Stimulated activated CD4-positive, alpha-beta T cell treated with anti-CD3 and anti-CD28 coated beads, Interleukin-12 subunit alpha, Interleukin-12 subunit beta, amount 100 ng/mL, for 48 hours (primary cell): ENCODE data around the gene TMCC3.
"Not testable (repeated sequence)": the region's sequence is repeated elsewhere in the genome, so short reads cannot be mapped to it uniquely, and the experiment has no call there.

Experiments
- DNase-seq, 3 donors: peaks; one replicate each; pipeline ENCODE4 v3.0.0-alpha.2; 2020; ENCODE audit warnings: low read depth in 2 of 3, low spot score in 1 of 3

The TMCC3 gene, protein sequence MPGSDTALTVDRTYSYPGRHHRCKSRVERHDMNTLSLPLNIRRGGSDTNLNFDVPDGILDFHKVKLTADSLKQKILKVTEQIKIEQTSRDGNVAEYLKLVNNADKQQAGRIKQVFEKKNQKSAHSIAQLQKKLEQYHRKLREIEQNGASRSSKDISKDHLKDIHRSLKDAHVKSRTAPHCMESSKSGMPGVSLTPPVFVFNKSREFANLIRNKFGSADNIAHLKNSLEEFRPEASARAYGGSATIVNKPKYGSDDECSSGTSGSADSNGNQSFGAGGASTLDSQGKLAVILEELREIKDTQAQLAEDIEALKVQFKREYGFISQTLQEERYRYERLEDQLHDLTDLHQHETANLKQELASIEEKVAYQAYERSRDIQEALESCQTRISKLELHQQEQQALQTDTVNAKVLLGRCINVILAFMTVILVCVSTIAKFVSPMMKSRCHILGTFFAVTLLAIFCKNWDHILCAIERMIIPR

DNA sequence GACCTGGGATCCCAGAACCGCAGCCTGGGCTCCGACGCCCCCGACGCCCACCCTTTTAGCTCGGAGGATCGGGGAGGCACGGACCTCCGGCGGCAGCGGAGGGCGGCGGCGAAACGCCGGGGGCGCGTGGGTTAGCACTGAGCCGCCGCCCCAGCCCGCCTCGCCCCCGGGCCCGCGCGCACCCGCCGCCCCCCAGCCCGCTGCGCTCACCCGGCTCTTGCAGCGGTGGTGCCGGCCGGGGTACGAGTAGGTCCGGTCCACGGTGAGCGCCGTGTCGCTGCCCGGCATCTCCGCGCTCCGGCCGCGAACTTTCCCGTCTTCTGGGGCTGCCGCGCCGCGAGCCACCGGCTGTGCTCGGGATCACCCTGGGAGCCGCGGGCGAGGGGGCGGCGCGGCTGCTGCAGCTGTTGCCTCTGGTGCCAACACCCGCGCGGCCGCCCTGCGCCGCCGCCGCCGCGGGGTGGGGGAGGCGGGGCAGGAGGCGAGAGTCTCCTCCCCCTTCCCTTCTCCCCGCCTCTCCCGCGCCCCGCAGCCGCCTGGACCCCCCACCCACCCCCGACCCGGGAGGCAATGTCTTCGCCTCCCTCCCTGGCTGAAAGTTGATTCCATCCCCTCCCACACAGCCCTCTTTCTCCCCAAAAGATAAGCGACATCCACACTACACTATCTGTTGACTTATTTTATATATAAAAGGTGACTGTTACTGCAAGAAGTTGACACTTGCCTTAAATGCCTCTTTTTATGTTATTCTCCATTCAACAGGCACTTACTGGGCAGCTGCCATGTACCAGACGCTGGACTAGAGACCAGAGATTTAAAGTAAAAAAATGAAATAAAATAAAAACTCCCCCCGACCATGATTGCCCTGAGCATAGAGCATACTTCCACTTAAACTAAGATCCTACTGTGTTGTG is at the start of gene TMCC3:
TMCC3 (minus strand) TSS at position 415 of the 914 bp plus-strand sequence; CDS start at position 288, 127 bp downstream.
- DNase-seq = no peak

DNA sequence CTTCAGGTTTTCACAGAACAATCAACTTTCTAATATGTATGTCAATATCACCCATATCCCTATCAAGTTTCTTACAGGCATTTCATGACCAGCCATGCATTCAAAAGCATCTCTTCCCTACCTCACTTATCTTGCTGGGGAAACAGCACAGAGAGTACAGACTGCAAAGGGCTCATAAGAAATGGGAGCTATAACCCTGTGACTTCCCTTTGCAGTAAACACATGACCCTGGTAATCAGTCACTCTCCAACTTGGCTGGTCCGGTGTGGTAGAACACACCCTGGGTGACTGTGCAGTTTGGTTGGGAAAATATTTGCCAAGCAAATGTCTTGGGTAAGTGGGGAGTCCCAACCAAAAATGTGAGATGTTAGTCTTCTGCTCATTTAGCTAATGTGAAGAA is 49.4 kb upstream of the TMCC3 start:
- DNase-seq = no peak

DNA sequence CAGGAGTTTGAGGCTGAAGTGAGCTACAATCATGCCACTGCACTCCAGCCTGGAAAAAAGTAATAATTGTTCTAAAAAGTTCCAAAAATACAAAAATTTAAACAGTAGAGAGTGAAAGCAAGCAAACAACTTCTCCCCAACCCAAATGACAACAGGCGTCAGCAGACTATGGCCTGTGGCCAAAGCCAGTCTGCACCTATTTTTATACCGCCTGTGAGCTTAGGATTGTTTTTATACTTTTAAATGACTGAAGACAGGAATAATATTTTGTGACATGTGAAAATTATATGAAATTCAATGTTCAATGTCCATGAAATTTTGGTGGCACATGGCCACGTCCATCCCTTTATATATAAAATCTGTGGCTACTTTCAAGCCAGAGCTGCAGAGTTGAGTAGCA is 48.2 kb upstream of the TMCC3 start:
- DNase-seq = no peak

DNA sequence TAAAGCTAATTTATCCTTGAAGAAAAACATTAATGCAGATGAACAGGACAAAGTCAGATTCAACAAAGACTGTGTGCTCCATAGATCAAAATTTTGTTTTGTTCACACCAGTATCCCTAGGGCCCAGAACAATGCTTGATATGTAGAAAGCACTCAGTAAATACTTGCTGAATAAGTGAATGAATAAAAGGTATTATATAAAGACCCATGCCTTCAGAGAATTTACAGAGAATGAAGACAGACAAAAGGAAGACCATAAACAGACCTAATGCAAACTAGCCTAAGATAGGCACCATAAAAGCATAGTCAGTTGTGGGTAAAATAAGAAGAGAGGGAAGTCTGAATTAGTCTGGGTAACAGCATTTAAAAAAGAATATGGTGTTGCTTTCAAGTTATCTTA is 47.3 kb upstream of the TMCC3 start:
- no peak for DNase-seq

DNA sequence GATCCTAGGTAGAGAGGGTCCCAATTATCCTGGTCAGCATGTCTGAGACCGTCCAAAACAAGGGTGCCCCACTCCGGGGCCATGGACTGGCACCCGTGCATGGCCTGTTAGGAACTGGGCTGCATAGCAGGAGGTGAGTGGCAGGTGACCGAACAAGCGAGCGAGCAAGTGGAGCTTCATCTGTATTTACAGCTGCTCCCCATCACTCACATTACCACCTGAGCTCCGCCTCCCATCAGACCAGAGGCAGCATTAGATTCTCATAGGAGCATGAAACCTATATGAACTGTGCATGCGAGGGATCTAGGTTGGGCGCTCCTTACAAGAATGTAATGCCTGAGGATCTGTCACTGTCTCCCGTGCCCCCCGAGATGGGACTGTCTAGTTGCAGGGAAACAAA is 44.4 kb upstream of the TMCC3 start:
- DNase-seq = no peak

DNA sequence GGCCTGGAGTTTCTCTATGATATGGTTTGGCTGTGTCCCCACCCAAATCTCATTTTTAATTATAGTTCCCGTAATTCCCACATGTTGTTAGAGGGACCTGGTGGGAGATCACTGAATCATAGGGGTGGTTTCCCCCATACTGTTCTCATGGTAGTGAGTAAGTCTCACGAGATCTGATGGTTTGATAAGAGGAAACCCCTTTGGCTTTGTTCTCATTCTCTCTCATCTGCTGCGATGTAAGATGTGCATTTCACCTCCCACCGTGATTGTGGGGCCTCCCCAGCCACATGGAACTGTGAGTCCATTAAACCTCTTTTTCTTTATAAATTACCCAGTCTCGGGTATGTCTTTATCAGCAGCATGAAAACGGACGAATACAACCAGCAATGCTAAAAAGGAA is 42.5 kb upstream of the TMCC3 start:
- not testable (repeated sequence) for DNase-seq

DNA sequence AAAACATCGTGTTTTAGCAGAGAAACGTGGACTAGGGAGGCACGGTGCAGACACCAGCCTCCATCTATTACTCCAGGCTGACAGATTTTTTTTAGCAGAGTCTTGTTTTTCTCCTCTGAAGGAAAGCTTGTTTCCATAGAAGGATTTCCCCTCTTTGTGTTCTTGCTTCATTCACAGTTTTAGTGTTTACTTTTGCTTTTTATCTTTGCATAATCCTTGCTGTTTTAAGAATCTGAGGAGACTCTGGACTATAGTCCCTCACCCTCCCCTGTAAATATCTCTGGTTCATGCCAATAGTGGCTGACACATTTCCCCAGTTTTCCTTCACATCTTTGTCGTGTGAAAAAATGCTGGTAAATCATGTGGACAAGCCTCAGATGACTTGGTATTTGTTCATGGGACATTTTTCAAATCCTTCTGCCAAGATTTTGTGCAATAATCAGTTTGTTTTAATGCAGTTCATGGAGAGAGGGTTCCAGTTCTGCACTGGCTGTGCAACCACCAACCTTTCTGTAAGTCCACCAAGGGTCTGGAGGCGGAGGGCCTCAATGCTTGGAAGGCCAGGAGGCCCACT is 39.9 kb upstream of the TMCC3 start:
- DNase-seq = no peak

DNA sequence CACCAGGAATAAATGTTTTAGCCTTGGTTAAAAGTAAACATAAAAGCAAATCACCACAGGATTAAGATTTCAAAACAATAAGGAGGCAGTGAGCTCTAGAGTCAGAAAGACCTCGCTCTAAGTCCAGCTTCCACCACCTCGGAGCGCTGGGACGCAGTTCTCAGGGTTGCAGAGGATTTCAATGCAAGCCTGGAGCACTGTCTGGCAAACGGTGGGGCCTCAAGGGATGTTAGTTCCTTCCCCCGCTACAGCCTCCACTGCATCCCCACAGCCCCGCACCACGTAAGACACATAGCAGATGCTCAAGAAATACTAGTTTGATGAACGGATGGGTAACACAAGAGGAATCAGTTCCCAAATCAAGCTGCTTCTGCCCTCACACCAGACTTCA is 39.3 kb upstream of the TMCC3 start:
- no peak for DNase-seq

DNA sequence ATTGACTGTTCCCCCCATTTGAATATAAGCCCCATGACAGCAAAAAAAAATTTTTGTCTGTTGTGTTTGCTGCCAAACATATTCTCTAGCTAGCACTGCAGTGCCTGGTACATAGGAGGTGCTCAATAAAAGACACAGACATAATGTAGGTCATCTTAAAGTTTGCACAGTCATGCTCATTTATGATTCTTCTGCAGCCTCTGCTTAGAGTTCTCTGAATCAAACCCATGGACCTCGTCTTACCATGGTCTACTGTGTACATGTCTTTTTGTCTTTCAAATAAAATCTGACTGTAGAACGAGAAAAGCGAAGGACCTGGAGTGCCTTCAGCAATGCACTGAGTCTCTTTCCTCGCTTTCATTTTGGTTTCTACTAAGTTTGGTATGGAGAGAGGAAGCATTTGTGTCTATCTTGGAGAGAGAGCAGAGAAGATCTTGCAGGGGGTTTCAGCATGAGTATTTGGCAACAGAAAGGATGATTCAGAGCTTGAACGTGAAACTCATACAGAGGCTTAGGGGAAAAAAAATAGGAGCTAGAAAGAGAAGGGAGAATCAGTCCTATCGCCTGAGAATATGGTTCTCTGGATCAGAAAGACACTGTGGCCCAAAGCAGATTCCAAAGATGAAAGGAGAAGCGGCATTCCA is 38.8 kb upstream of the TMCC3 start:
- DNase-seq = no peak

DNA sequence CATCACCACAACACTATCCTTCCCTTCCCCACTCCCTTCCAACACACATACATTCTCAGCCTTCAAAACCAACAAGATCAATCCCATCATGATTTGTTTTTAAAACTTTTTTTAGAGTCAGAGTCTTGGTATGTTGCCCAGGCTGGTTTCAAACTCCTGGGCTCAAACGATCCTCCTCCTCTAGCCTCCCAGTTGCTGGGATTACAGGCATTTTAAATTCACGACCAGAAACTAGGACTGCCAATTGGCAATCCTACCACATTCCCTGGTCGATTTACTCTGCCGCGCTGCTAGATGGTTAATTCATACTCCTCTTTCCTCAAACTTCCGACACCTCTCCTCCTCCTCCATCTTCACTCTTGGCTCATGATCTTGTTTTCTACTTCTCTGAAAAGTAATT is 37.5 kb upstream of the TMCC3 start:
- DNase-seq = no peak

DNA sequence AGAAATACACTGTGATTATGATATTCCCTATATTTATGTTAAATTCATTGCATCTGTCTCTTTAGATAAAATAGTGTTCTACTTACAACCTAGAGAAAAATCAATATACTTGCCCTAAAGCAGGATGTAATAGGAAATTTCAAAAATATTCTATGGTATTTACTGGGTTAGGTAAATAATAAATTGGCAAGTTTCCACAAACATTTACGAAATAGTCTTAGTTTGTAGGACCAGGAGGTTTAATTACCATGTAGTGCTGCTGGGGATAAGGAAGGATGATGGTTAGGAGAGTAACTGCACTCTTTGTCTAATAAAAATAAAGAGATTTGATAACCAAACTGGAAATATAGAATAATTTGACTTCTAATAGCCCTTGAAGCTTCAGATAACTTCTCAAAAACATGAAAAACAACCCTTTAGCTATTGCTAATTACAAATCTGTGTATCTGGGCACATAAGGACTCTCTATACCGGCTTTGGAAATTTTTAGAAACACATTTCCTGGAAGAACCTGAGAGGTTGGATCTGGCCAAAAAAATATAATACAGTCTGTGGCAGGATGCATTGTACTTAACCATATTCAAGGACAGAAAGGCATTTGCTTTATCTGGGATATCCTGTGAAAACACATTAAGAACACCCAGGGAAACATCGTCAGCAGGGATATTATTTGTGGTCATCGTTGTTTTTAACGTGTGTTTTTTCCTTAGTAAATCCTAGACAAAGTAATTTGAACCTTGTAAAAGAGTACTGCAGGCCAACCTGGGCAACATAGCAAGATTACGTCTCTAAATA is 36.7 kb upstream of the TMCC3 start:
- no peak for DNase-seq

DNA sequence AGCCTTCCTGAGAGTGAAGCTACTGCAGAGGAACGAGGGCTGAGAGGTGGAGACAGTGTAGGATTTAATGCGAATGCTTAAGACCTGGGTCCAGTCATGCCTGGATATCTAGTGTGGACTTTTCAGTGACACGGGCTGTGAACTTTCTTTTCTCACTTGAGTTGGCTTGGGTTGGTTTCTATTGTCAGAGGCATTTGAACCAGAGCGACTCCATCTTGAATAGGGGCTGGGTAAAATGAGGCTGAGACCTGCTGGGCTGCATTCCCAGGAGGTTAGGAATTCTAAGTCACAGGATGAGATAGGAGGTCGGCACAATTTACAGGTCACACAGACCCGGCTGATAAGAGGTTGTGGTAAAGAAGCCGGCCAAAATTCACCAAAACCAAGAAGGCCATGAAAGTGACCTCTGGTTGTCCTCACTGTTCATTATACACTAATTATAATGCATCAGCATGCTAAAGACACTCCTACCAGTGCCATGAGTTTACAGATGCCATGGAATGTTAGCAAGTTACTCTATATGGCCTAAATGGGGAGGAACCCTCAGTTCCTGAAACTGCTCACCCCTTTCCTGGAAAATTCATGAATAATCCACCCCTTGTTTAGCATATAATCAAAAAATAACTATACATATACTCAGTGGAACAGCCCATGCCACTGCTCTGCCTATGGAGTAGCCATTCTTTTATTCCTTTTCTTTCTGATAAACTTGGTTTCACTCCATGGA is 34.2 kb upstream of the TMCC3 start:
- no peak for DNase-seq

DNA sequence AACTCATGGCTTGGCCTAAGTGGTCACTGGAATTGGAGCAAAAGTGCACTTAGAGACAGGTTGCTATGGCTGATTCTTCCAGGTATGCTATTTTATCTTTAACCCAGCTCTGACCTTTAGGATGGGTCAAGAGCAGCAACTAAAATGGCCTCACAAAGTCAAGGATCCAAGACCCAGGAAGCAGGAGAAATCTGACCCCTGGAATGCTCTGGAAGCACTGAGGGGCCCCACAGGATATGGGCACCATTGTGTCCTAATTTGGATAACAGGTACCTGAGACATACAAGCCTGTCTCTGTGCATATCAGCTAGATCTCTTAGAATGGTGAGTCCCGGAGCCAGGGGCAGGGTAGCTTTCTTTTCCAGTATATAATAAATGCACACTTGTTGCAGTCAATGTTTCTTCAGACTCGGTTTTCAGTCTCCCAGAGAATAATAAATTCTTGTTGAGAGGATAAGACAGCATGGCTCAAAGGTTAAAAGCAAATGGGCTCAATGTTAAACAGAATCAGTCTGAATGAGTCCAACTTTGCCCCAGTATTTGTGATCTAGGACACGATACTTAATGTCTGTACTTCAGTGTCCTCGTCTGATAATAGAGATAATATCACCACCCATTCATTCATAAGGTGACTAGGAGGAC is 29.3 kb upstream of the TMCC3 start:
- DNase-seq = no peak

DNA sequence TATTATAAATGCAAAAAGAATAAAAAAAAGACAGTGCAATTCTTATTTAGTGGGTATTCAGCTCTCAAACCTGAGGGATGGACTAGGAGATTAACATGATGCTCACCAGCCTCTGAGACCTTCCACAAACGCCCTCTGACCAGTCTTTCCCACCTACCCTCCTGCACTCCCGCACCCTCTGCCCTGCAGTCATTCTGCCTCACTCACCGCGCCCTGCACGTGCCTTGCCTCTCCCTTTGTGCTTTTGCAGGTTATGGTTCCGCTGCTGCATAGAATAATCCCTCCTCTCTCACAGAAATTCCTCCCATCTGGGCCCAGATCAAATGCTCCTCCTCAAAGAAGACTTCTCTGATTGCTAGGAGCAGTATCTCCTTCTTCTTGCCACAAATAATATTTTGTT is 28.5 kb upstream of the TMCC3 start:
- no peak for DNase-seq

DNA sequence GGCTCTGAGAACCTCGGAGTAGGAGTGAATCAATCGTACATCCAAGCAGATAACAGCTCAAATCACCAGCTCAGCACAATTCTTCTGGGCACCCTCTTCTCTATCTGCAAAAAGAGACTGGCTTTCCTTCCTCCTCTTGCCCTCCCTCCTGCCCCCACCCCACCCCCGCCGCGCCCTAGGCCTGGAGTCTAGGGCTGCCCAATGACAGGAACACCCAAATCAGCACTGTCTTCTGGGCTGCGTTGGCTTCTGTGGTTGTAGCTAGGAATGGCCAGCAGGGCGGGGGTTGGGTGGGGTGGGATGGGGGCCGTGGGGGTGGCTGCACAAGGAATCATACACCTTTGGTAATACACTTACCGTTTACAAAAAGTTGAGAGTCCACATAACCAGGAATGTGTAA is 28.0 kb upstream of the TMCC3 start:
- no peak for DNase-seq

DNA sequence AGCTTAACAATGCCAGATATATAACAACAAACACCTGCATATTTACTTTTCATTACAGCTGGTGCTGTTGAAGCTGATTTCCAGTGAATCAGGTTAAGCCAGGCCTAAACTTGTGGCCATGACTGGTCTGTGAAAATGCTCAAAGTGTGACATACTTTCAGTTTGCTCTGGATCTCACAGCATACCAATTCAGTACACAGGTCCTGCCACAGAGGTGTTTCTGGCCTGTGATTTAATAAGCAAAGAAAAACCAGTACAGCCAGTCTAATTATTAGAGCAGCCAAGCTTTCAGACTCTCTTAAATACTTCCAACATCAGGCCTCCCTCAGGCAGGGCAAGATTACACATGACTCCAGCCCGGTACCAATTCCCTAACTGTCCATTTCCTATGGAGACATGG is 27.4 kb upstream of the TMCC3 start:
- no peak for DNase-seq

DNA sequence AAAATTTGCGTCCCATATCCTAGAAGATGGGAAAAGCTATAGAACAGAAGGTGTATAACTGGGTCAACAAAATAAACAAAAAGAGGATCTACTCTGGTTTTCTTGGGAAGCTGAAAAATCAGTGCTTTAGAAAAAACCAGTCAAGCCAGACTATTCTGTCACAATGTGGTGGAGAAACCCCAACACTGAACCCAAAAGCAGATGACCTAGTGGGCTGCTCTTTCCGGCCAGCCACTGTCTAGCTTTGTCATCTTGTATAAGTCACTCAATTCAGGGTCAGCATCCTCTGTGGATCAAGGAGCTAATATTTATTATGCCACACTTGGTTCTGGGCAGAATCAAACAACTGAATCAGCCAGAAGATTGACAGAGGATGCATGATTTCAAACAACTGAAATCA is 26.6 kb upstream of the TMCC3 start:
- DNase-seq = no peak

DNA sequence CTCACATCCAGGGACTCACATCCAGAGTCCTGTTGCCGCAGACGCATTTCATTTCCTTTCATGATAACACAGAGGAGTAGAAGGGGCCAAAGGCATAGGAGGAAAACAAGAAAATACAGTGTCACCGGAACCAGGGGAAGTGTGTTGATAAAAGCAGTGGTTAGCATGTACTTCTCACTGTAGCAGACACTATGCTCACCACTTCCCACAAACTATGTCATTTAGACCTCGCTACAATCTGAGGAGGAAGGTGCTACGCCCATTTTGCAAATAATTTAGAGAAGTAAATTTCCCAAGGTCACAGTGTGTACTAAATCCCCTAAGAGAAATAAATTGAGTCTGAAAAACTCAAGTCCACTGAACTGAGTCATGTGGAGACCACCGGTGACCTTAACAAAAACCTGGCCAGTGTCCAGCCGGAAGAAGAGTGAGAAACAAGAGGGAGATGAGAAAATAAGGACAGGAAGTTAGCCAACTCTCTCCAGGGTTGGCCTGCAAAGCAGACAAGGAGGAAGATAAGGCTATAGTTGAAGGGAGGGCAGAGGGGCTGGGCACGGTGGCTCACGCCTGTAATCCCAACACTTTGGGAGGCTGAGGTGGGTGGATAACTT is 25.8 kb upstream of the TMCC3 start:
- no peak for DNase-seq

DNA sequence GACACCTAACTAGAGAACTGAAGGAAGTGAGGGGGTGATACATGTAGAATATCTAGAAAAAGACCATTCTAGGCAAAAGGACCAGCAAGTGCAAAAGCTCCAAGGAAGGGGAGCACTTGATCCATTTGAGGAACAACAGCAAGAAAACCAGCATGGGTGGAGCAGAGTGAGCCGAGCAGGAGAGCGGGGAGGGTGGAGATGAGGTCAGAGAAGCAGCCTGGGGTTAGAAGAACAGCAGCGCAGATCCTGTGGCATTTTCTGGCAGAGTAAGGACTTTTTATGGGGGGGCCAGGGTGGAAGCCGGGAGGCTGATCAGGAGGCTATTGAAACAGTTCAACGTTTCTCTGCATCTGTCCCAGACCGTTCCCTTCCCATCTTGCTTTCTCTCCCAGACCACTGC is 24.5 kb upstream of the TMCC3 start:
- no peak for DNase-seq
